SK-N-MC (cell line): Measurements from ENCODE around the gene VPS35.

Source experiments
- DNase-seq: peaks from one replicate; pipeline ENCODE4 v3.0.0-alpha.2; 2011; ENCODE audit warnings: low read depth, low spot score
- H3K27ac ChIP-seq: fragments of 200-600 bp; sonication (generic); 2 replicates; pipeline ENCODE4 v1.5.1; 2016; ENCODE audit warnings: mixed run types
- H3K36me3 ChIP-seq: fragments of 200-600 bp; sonication (generic); 2 replicates; pipeline ENCODE4 v1.6.1; 2017; ENCODE audit warnings: antibody characterized with exemption, low read length, mixed read lengths; ENCODE audit not compliant: insufficient read depth
- H3K4me3 ChIP-seq: fragments of 200-600 bp; sonication (generic); 2 replicates; pipeline ENCODE4 v1.5.1; 2016
- H3K9ac ChIP-seq: fragments of 200-600 bp; sonication (generic); 2 replicates; pipeline ENCODE4 v1.8.0; 2017; ENCODE audit warnings: mixed run types, mixed read lengths; ENCODE audit not compliant: insufficient read length
- H3K9me3 ChIP-seq: fragments of 200-600 bp; sonication (generic); 2 replicates; pipeline ENCODE4 v1.6.1; 2017; ENCODE audit warnings: low read depth, mild to moderate bottlenecking, antibody characterized with exemption, low read length, moderate library complexity, mixed read lengths
- EZH2 ChIP-seq: fragments of 200-600 bp; sonication (generic); IDR thresholded peaks from one replicate; pipeline ENCODE4 v1.6.1; 2017; ENCODE audit warnings: antibody characterized with exemption
- FOXP2 ChIP-seq: optimal IDR thresholded peaks from 2 replicates; pipeline ENCODE3; 2011; ENCODE audit warnings: mild to moderate bottlenecking, moderate library complexity; ENCODE audit not compliant: insufficient read depth; ENCODE audit errors: extremely low read length, control extremely low read depth
- POLR2AphosphoS5 ChIP-seq: IDR thresholded peaks from 2 replicates; pipeline ENCODE4 v1.6.1; 2012; ENCODE audit warnings: mild to moderate bottlenecking, low read depth, low read length, borderline replicate concordance

Gene VPS35

GRCh38 chr16:46717692-46718091, 28.7 kb upstream of the VPS35 start:
- Histone ChIP-seq H3K9me3 (no peaks in the 10 kb centered on the region), H3K27ac (no peak overlapping the region), H3K36me3 (no peaks in the 10 kb centered on the region), H3K4me3 (no peak overlapping the region), H3K9ac (no peak overlapping the region)
- no peak for DNase-seq
- TF ChIP-seq EZH2 (no peak), FOXP2 (no peak), POLR2AphosphoS5 (no peak)

- Histone ChIP-seq H3K36me3 (no peaks in the 10 kb centered on the region), H3K4me3 (no peak overlapping the region), H3K27ac (no peak overlapping the region), H3K9me3 (no peaks in the 10 kb centered on the region), H3K9ac (no peak overlapping the region)
- TF ChIP-seq POLR2AphosphoS5 (no peak), EZH2 (no peak), FOXP2 (no peak)
- DNase-seq: no peak
These were observed 26.9 kb upstream of the VPS35 start for GRCh38 chr16:46715769-46716305.

GRCh38 chr16:46714797-46715591, 26.0 kb upstream of the VPS35 start:
- H3K27ac ChIP-seq: no peak overlapping the region
- no peak overlapping the region for H3K4me3 ChIP-seq
- no peak for DNase-seq
- H3K9me3 ChIP-seq: no peaks in the 10 kb centered on the region
- H3K9ac ChIP-seq: no peak overlapping the region
- no peaks in the 10 kb centered on the region for H3K36me3 ChIP-seq
- TF ChIP-seq POLR2AphosphoS5 (no peak), FOXP2 (no peak), EZH2 (no peak)

GRCh38 chr16:46713634-46714033, 24.7 kb upstream of the VPS35 start:
- TF ChIP-seq EZH2 (no peak), POLR2AphosphoS5 (no peak), FOXP2 (no peak)
- no peaks in the 10 kb centered on the region for H3K9me3 ChIP-seq
- H3K4me3 ChIP-seq: no peak overlapping the region
- no peaks in the 10 kb centered on the region for H3K36me3 ChIP-seq
- H3K27ac ChIP-seq: no peak overlapping the region
- H3K9ac ChIP-seq: no peak overlapping the region
- DNase-seq: no peak

GRCh38 chr16:46712911-46713310, 23.9 kb upstream of the VPS35 start:
- H3K9me3 ChIP-seq: no peaks in the 10 kb centered on the region
- H3K4me3 ChIP-seq: no peak overlapping the region
- H3K36me3 ChIP-seq: no peaks in the 10 kb centered on the region
- no peak overlapping the region for H3K9ac ChIP-seq
- no peak overlapping the region for H3K27ac ChIP-seq
- TF ChIP-seq FOXP2 (no peak), EZH2 (no peak), POLR2AphosphoS5 (no peak)
- DNase-seq: no peak

DNA sequence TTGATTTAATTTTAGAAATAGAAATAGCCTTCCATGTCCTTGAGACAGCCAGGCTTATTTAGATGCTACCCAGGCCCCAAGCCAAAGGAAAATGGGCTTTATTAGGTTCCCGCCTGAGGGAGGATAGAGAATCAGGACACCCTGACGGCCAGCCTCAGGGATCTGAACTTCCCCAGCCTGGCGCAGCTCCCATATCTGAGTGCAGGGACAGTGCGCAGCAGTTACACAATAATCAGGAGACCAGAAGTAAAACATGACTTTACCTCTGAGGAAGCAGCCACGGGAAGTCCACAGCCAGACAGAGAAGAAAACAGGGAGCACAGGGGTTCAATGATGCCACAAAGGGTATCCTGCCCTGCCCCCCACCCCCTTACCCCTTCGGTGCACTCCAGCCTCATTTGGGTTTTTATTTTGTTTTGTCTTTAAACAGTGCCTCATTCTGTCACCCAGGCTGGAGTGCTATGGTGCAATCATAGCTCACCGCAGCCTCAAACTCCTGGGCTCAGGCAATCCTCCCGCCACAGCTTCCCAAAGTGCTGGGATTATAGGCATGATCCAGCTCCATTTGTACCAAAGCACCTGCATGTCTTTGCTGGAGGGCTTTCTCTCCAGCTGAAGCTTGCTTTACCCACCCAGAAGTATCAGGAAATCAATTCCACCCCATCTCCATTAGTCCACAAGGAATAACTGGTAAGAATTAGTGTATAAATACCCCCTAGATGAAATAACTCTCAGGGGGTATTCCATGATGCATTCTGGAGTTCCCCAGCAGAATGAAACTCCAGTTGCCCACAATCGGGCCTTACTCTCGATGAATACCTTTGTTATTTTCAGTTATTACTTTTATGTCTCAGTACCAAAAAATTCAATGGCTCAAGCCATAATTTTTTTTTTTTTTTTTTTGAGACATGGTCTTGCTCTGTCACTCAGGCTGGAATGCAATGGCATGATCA, 22.4 kb upstream of the VPS35 start:
- DNase-seq: no peak
- Histone ChIP-seq H3K4me3 (no peak overlapping the region), H3K27ac (no peak overlapping the region), H3K36me3 (no peaks in the 10 kb centered on the region), H3K9ac (no peak overlapping the region), H3K9me3 (no peaks in the 10 kb centered on the region)
- TF ChIP-seq FOXP2: no peak
- TF ChIP-seq POLR2AphosphoS5: no peak
- TF ChIP-seq EZH2: no peak

DNA sequence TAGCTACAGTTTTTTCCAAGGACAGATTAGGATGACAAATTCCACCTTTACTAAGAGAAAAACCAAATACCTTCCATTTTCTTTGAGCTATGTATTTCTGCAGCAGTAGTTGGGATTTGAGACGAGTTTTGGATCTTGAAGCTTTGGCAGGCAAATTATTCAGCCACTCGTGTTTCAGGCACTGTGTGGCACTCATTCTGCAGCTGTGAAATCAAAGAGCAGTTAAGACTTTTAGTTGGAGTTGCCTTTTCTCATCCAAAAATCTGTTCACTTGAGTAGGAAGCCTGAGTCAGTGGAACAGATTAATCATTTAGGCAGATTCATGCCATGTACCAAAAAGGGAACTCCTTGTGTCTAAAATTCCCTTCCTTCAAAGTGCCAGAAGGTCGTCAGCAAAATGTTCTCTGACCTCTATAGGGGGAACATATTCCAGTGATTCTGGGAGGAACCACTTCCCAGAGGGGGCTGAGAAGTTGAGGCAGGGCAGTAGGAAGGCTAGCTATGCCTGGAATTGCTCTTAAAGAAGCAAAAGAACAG, 20.6 kb upstream of the VPS35 start:
- TF ChIP-seq FOXP2: no peak
- TF ChIP-seq EZH2: no peak
- TF ChIP-seq POLR2AphosphoS5: no peak
- H3K27ac ChIP-seq: no peak overlapping the region
- no peaks in the 10 kb centered on the region for H3K36me3 ChIP-seq
- H3K4me3 ChIP-seq: no peak overlapping the region
- DNase-seq: no peak
- H3K9me3 ChIP-seq: no peaks in the 10 kb centered on the region
- H3K9ac ChIP-seq: no peak overlapping the region

GRCh38 chr16:46706642-46707041, 17.7 kb upstream of the VPS35 start:
- Histone ChIP-seq H3K4me3 (no peak overlapping the region), H3K36me3 (no peaks in the 10 kb centered on the region), H3K9ac (no peak overlapping the region), H3K9me3 (no peaks in the 10 kb centered on the region), H3K27ac (no peak overlapping the region)
- no peak for TF ChIP-seq POLR2AphosphoS5
- no peak for TF ChIP-seq FOXP2
- TF ChIP-seq EZH2: no peak
- no peak for DNase-seq
